ENCODE results near the gene CHCHD6.

The CHCHD6 gene

GRCh38 chr3:126661532-126662364 is 42.3 kb upstream of the CHCHD6 start:
- H2BK120ac ChIP-seq (ENCODE audit: low read depth, low read length), result no peak overlapping the region
- H2AK5ac ChIP-seq (ENCODE audit: low read depth, low read length), result peak overlapping the region; percentile 45
- no peak overlapping the region for H3K23ac ChIP-seq (ENCODE audit: low read depth, low read length, poor library complexity)
- peaks cover 2 to 11% of the 10 kb centered on the region in 2 donors for H3K9me3 ChIP-seq (replicated peaks in 1 of 2; ENCODE audit: control insufficient read depth in 2 of 2, insufficient read depth in 1 of 2, low read depth in 1 of 2, low read length in 2 of 2)
- H3K27ac ChIP-seq (replicated peaks; ENCODE audit: low read length), result no peak overlapping the region
- peaks cover 0 to 44% (median 2%) of the 10 kb centered on the region in 3 experiments for H3K27me3 ChIP-seq (ENCODE audit: control insufficient read depth in 3 of 3, insufficient read depth in 3 of 3, low read depth in 1 of 3, low read length in 3 of 3)
- H3K9ac ChIP-seq (ENCODE audit: low read depth, low read length, poor library complexity), result peak overlapping the region; percentile 39
- H2BK5ac ChIP-seq (ENCODE audit: low read length), result no peak overlapping the region
- H4K8ac ChIP-seq (ENCODE audit: low read depth, low read length), result no peak overlapping the region
- H4K91ac ChIP-seq (ENCODE audit: low read depth, low read length, poor library complexity), result no peak overlapping the region
- H2BK12ac ChIP-seq (ENCODE audit: low read length), result no peak overlapping the region
- H3K36me3 ChIP-seq (replicated peaks in 1 of 2; ENCODE audit: control insufficient read depth in 2 of 2, insufficient read depth in 2 of 2, low read length in 2 of 2), result no peaks in the 10 kb centered on the region
- no CpG with 5 or more reads among the region's 11 CpGs for WGBS, 2 donors (ENCODE audit: extremely low coverage in 2 of 2, insufficient read length in 2 of 2, insufficient replicate concordance in 1 of 2)
- DNase-seq (ENCODE audit: low spot score), result no peak
- H3K4me3 ChIP-seq (ENCODE audit: low read length in 2 of 2), result no peak overlapping the region
- no peak overlapping the region for H3K14ac ChIP-seq (ENCODE audit: low read length)
- no peak overlapping the region for H3K18ac ChIP-seq (ENCODE audit: low read length)
- peaks cover 0 to 5% of the 10 kb centered on the region in 2 donors for H3K4me1 ChIP-seq (ENCODE audit: control insufficient read depth in 2 of 2, insufficient read depth in 1 of 2, low read depth in 1 of 2, low read length in 2 of 2)
- no peak overlapping the region for H2BK15ac ChIP-seq (ENCODE audit: low read length)
- H2AFZ ChIP-seq (ENCODE audit: low read length), result no peak overlapping the region
- no peak overlapping the region for H3K4ac ChIP-seq (ENCODE audit: low read length)
- H3K4me2 ChIP-seq (ENCODE audit: insufficient read depth, low read length, poor library complexity, severe bottlenecking), result no peak overlapping the region
- no peaks in the 10 kb centered on the region for H3K79me1 ChIP-seq (ENCODE audit: low read depth, low read length)

- DNase-seq (ENCODE audit: low spot score), result no peak
- peak overlapping the region; percentile 61 for H3K9ac ChIP-seq (ENCODE audit: low read depth, low read length, poor library complexity)
- WGBS, 2 donors (ENCODE audit: extremely low coverage in 2 of 2, insufficient read length in 2 of 2, insufficient replicate concordance in 1 of 2), result no CpG with 5 or more reads among the region's 4 CpGs
Observed at GRCh38 chr3:126663257-126663656, 40.8 kb upstream of the CHCHD6 start.

GRCh38 chr3:126663750-126664149 is 40.3 kb upstream of the CHCHD6 start:
- Histone ChIP-seq H3K14ac (ENCODE audit: low read length) (no peak overlapping the region), H2BK12ac (ENCODE audit: low read length) (no peak overlapping the region), H3K18ac (ENCODE audit: low read length) (peak overlapping the region; percentile 13), H3K36me3 (replicated peaks in 1 of 2; ENCODE audit: control insufficient read depth in 2 of 2, insufficient read depth in 2 of 2, low read length in 2 of 2) (no peaks in the 10 kb centered on the region), H4K8ac (ENCODE audit: low read depth, low read length) (no peak overlapping the region), H3K4me1 (ENCODE audit: control insufficient read depth in 2 of 2, insufficient read depth in 1 of 2, low read depth in 1 of 2, low read length in 2 of 2) (peaks cover 0 to 9% of the 10 kb centered on the region in 2 donors), H3K23ac (ENCODE audit: low read depth, low read length, poor library complexity) (no peak overlapping the region), H3K9ac (ENCODE audit: low read depth, low read length, poor library complexity) (no peak overlapping the region), H3K27ac (replicated peaks; ENCODE audit: low read length) (no peak overlapping the region), H2BK5ac (ENCODE audit: low read length) (no peak overlapping the region), H3K27me3 (ENCODE audit: control insufficient read depth in 3 of 3, insufficient read depth in 3 of 3, low read depth in 1 of 3, low read length in 3 of 3) (peaks cover 0 to 50% (median 2%) of the 10 kb centered on the region in 3 experiments), H3K9me3 (replicated peaks in 1 of 2; ENCODE audit: control insufficient read depth in 2 of 2, insufficient read depth in 1 of 2, low read depth in 1 of 2, low read length in 2 of 2) (peaks cover 0 to 10% of the 10 kb centered on the region in 2 donors), H3K4ac (ENCODE audit: low read length) (no peak overlapping the region), H4K91ac (ENCODE audit: low read depth, low read length, poor library complexity) (no peak overlapping the region), H2AFZ (ENCODE audit: low read length) (no peak overlapping the region), H2AK5ac (ENCODE audit: low read depth, low read length) (peak overlapping the region; percentile 45), H2BK15ac (ENCODE audit: low read length) (no peak overlapping the region), H2BK120ac (ENCODE audit: low read depth, low read length) (no peak overlapping the region), H3K4me2 (ENCODE audit: insufficient read depth, low read length, poor library complexity, severe bottlenecking) (no peak overlapping the region), H3K4me3 (ENCODE audit: low read length in 2 of 2) (no peak overlapping the region), H3K79me1 (ENCODE audit: low read depth, low read length) (no peaks in the 10 kb centered on the region)
- DNase-seq (ENCODE audit: low spot score), result no peak
- WGBS, 2 donors (ENCODE audit: extremely low coverage in 2 of 2, insufficient read length in 2 of 2, insufficient replicate concordance in 1 of 2), result no CpG with 5 or more reads among the region's 8 CpGs

More at GRCh38 chr3:126663257-126663656, 40.8 kb upstream of the CHCHD6 start:
- no peak overlapping the region for H4K8ac ChIP-seq (ENCODE audit: low read depth, low read length)
- no peak overlapping the region for H2AFZ ChIP-seq (ENCODE audit: low read length)
- H3K4ac ChIP-seq (ENCODE audit: low read length), result no peak overlapping the region
- H2BK15ac ChIP-seq (ENCODE audit: low read length), result peak overlapping the region; percentile 61
- H3K79me1 ChIP-seq (ENCODE audit: low read depth, low read length), result no peaks in the 10 kb centered on the region
- no peak overlapping the region for H3K4me2 ChIP-seq (ENCODE audit: insufficient read depth, low read length, poor library complexity, severe bottlenecking)
- peak overlapping the region; percentile 40 for H3K14ac ChIP-seq (ENCODE audit: low read length)
- peak overlapping the region; percentile 58 for H2BK12ac ChIP-seq (ENCODE audit: low read length)
- peaks cover 0 to 50% (median 2%) of the 10 kb centered on the region in 3 experiments for H3K27me3 ChIP-seq (ENCODE audit: control insufficient read depth in 3 of 3, insufficient read depth in 3 of 3, low read depth in 1 of 3, low read length in 3 of 3)
- H3K4me3 ChIP-seq (ENCODE audit: low read length in 2 of 2), result no peak overlapping the region
- H3K27ac ChIP-seq (replicated peaks; ENCODE audit: low read length), result no peak overlapping the region
- peak overlapping the region; percentile 21 for H3K23ac ChIP-seq (ENCODE audit: low read depth, low read length, poor library complexity)
- H2BK120ac ChIP-seq (ENCODE audit: low read depth, low read length), result no peak overlapping the region
- peaks cover 2 to 11% of the 10 kb centered on the region in 2 donors for H3K9me3 ChIP-seq (replicated peaks in 1 of 2; ENCODE audit: control insufficient read depth in 2 of 2, insufficient read depth in 1 of 2, low read depth in 1 of 2, low read length in 2 of 2)
- H2BK5ac ChIP-seq (ENCODE audit: low read length), result no peak overlapping the region
- peaks cover 0 to 6% of the 10 kb centered on the region in 2 donors for H3K4me1 ChIP-seq (ENCODE audit: control insufficient read depth in 2 of 2, insufficient read depth in 1 of 2, low read depth in 1 of 2, low read length in 2 of 2)
- peak overlapping the region; percentile 45 for H2AK5ac ChIP-seq (ENCODE audit: low read depth, low read length)
- H3K36me3 ChIP-seq (replicated peaks in 1 of 2; ENCODE audit: control insufficient read depth in 2 of 2, insufficient read depth in 2 of 2, low read length in 2 of 2), result no peaks in the 10 kb centered on the region
- peak overlapping the region; percentile 95 for H4K91ac ChIP-seq (ENCODE audit: low read depth, low read length, poor library complexity)
- H3K18ac ChIP-seq (ENCODE audit: low read length), result peak overlapping the region; percentile 59

- Histone ChIP-seq H3K79me1 (ENCODE audit: low read depth, low read length) (no peaks in the 10 kb centered on the region), H4K91ac (ENCODE audit: low read depth, low read length, poor library complexity) (no peak overlapping the region), H3K18ac (ENCODE audit: low read length) (no peak overlapping the region), H3K9me3 (replicated peaks in 1 of 2; ENCODE audit: control insufficient read depth in 2 of 2, insufficient read depth in 1 of 2, low read depth in 1 of 2, low read length in 2 of 2) (peaks cover 0 to 10% of the 10 kb centered on the region in 2 donors), H2AK5ac (ENCODE audit: low read depth, low read length) (no peak overlapping the region), H3K4ac (ENCODE audit: low read length) (no peak overlapping the region), H3K27ac (replicated peaks; ENCODE audit: low read length) (no peak overlapping the region), H2AFZ (ENCODE audit: low read length) (no peak overlapping the region), H3K4me1 (ENCODE audit: control insufficient read depth in 2 of 2, insufficient read depth in 1 of 2, low read depth in 1 of 2, low read length in 2 of 2) (peaks cover 0 to 9% of the 10 kb centered on the region in 2 donors), H2BK120ac (ENCODE audit: low read depth, low read length) (no peak overlapping the region), H3K9ac (ENCODE audit: low read depth, low read length, poor library complexity) (no peak overlapping the region), H3K27me3 (ENCODE audit: control insufficient read depth in 3 of 3, insufficient read depth in 3 of 3, low read depth in 1 of 3, low read length in 3 of 3) (peaks cover 0 to 55% (median 2%) of the 10 kb centered on the region in 3 experiments), H4K8ac (ENCODE audit: low read depth, low read length) (no peak overlapping the region), H3K36me3 (replicated peaks in 1 of 2; ENCODE audit: control insufficient read depth in 2 of 2, insufficient read depth in 2 of 2, low read length in 2 of 2) (no peaks in the 10 kb centered on the region), H3K23ac (ENCODE audit: low read depth, low read length, poor library complexity) (no peak overlapping the region), H2BK5ac (ENCODE audit: low read length) (no peak overlapping the region), H3K4me2 (ENCODE audit: insufficient read depth, low read length, poor library complexity, severe bottlenecking) (no peak overlapping the region), H3K4me3 (ENCODE audit: low read length in 2 of 2) (no peak overlapping the region), H2BK15ac (ENCODE audit: low read length) (no peak overlapping the region), H3K14ac (ENCODE audit: low read length) (no peak overlapping the region), H2BK12ac (ENCODE audit: low read length) (no peak overlapping the region)
- WGBS, 2 donors (ENCODE audit: extremely low coverage in 2 of 2, insufficient read length in 2 of 2, insufficient replicate concordance in 1 of 2), result no CpG with 5 or more reads among the region's 5 CpGs
- DNase-seq (ENCODE audit: low spot score), result no peak
Observed at GRCh38 chr3:126664591-126665214, 39.3 kb upstream of the CHCHD6 start.
